NCI-H69 (cell line): ENCODE measurements around the gene ELP2.

ENCODE experiments used
- DNase-seq: peaks from one replicate; lab custom pipeline; 2025; lab: John Stamatoyannopoulos, UW

ELP2 gene

GRCh38 chr18:36126668-36127067 lies 3.0 kb upstream of the ELP2 start:
- DNase-seq = no peak

GRCh38 chr18:36127836-36128529 lies 1.7 kb upstream of the ELP2 start:
- peak; percentile 64 for DNase-seq

DNA sequence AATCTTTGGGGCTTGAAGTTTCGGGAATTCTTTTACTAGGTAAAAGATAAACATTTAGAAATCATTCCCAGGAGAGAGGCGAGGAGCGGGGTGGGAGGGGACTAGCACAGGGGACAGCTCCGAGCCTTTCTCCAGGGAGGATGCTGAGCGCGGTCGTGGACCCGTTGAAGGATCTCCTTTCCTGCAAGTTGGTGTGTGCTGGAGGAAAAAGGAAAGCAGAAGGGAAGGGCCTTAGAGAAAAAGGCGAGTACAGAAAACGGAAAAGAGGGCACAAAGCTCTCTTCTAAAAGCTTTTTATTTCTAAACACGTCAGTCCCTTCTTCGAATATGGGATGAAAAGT lies 1.2 kb upstream of the ELP2 start:
- DNase-seq = peak; percentile 73

DNA sequence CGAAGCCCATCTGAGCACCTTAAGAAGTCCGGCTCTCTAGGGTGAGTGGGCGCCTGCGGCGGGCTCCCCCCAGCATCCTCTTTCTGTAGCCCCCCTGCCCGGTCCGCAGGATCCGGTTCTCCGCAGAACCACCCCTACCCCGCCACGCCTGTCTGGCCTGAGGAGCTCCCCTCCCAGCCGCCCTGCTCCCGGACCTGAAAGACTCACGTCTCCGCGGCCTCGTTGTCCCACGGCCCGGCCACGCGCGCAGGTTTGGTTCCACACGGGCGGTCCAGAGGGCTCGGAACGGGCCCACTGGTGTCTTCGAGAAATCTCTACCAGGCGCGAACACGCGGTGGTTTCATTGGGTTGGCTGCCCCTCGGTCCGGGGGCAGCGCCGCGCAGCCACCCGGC lies 796 bp upstream of the ELP2 start:
- no peak for DNase-seq

DNA sequence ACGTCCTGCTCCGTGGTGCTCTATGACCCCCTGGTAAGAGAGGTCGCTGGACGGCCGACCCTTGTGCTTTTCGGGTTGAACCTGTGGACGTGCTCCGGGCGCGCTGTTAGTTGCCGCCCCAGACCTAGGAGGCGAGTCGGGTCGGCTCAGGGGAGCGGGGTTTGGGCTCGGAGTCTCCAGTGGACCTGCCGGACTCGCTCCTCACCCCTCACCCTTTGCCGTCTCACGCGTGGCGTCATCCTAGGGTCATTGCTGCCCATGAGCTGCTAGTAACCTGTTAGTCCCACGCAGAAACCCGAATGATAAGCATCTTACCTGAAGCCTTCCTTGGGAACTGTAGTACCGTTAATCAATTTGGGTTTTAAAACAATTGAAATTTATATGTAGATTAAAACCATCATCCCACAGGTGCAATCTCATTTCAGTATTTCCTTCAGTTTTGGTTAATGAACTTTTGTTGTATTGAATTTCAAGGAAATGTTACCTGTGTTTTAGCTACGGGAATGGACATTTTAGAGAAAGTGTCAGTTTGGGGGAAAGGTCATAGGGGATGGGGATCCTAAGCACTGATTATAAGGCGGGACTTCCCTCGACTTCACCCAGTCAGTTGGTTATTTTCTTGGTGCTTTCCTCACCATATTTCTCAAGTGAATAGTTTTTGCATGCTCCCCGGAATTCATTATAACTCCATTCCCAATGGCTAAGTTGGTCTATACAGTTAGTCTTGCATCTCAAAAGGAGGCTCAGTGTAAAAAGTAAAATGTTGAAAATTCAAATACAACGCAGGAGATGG lies 536 bp downstream of the ELP2 start:
- no peak for DNase-seq

DNA sequence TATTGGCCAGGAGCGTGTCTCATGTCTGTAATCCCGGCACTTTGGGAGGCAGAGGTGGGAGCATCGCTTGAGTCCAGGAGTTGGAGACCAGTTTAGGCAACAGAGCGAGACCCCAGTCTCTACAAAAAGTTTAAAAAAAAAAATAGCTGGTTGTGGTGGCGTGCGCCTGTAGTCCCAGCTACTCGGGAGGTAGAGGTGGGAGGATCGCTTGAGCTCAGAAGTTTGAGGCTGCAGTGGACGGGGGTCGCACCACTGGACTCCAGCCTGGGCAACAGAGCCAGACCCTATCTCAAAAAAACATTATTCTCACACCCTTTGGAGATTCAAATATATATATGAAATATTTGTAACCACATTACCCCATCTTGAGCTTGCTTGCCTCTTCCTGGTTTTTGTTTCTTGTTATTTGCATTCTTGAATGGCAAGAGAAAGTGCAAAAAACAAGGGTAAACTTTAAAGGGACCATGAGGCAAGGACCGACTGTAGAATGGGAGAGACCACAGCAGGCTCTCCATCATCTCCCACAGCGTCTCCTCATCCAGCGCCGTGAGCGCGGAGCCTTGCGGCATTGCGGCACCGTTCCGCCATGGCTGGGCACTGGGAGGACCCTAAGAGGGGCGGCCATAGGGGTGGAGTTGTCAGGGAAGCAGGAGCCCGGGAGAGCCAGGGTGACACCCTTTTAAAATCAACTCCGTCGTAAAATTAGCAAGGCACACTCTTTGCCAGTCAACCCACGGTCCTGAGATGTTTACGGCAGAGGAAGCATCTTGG lies 1.4 kb downstream of the ELP2 start:
- no peak for DNase-seq

DNA sequence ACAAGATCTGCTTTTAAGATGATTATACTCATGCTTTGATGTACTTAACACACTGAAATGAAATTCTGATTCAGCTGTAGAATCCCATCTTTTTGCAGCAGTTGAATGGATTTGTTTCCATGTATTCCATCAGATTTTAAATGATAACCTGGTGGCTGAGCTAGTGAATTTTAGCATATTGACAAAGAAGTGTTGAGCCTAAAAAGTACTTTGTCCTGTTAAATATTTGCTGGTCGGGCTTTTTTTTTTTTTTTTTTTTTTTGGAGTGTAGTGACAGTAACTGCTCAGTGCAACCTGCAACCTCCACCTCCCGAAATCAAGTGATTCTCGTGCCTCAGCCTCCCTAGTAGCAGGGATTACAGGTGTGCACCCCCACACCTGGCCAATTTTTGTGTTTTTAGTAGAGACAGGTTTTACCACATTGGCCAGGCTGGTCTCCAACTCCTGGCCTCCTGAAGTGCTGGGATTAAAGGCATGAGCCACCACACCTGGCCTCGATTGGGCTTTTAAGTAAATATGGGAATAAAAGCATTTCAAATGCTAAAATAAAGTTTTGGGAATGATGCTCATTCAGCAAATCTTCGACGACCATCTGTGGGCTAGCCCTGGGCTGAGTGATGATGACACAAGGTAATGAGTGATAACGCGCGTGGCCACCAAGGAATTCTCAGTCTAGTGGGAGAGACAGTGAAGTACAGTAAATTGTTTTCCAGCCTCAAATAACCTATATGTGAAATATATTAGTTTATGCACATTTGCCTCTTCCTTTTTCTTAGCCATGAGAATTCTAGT lies 2.2 kb downstream of the ELP2 start:
- DNase-seq = no peak

DNA sequence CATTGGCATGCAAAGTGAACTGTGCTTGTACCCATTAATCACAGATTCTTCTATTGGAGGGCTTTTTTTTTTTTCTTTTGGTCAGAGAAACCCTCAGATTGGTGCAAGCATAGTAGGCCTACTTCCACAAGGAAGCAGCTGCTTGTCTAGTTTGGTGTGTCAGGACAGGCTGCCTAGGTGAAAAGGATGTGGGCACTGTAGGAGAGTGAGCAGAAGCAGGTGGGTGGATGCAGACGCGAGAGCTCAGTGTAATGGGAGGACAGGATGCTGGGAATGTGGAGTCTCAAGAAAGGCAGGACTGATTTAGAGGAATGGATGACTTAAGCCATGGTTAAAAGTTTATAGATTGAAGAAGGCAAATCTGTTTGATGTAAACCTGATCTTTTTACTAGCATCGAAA lies 3.1 kb downstream of the ELP2 start:
- DNase-seq = no peak

- DNase-seq = no peak
These were observed 5.6 kb downstream of the ELP2 start for GRCh38 chr18:36135264-36135663.

GRCh38 chr18:36139245-36139644 lies 9.5 kb downstream of the ELP2 start:
- DNase-seq = peak; percentile 52

- DNase-seq = no peak
These were observed 11.9 kb downstream of the ELP2 start for GRCh38 chr18:36141576-36141975.

GRCh38 chr18:36142751-36143150 lies 13.1 kb downstream of the ELP2 start:
- DNase-seq = no peak

- DNase-seq = no peak
These were observed 13.7 kb downstream of the ELP2 start for GRCh38 chr18:36143391-36143790.

- no peak for DNase-seq
These were observed 20.0 kb downstream of the ELP2 start for GRCh38 chr18:36149514-36150289.

DNA sequence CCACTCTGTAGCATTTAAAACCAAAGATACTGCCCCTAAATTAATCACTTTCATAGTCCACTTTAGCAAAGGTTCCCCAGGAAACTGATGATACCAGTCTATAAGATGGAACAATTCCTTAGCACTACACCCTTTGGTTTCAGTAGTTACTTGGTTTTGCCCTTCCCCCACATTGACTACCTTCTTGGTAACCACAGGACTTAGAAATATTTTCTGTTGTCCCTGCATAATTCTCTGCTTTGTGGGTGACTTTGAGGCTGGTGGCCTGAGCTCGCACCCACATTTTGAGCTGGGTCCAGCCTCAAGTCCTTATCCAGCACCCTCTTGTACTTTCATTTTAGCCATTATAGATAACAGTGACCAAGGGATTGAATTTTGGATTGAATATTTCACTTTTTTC lies 23.1 kb downstream of the ELP2 start:
- DNase-seq = no peak

- DNase-seq = no peak
These were observed 23.5 kb downstream of the ELP2 start for GRCh38 chr18:36153203-36153602.

DNA sequence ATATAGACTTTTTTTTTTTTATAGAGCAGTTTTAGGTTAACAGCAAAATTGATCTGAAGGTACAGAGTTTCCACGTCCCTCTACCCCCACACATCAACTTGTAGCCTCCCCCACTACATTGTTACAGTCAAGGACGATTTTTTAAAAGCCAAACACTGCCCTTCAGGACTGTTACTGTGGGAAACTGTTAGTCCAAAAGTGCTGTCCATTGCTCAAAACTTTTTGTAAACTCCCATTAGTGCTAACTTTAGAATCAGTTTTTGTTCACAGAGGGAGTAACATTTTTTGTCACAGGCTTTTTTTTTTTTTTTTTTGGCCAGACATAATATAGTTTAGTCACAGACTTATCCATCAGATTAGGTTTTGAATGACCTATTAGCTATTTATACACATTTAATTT lies 24.1 kb downstream of the ELP2 start:
- DNase-seq = no peak

DNA sequence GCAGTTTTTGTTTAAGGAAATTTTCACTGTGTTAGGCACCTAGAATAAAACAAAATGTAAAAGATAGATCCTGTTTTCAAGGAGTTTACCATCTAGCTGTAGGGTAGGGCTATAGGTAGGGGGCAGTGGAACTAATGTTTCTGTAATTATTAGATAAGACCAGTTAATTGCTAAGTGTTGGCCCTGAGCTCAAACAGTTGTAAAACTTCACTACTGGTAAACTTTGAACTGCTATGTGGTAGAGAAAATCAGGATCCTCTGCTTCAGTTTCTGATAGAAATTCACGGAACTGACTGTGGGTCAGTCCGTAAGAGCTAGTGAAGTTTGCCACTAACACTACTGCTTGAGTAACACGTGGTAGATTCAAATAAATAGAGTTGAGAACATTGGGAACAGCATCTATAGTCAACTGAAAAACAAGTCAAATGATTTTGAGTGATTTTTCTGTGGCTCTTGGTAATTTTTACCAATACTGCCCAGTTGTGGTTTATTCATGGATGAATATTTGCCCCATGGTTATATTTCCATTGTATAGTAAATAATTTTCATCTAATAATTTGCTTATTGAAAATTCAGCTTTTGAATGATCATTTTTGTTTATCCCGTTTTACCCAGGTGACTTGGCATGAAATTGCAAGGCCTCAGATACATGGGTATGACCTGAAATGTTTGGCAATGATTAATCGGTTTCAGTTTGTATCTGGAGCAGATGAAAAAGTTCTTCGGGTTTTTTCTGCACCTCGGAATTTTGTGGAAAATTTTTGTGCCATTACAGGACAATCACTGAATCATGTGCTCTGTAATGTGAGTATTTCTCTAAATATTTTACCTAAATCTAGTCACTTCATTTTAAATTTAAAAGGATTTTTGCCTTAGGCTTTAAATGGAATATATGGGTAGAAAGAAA lies 26.4 kb downstream of the ELP2 start:
- DNase-seq = no peak

DNA sequence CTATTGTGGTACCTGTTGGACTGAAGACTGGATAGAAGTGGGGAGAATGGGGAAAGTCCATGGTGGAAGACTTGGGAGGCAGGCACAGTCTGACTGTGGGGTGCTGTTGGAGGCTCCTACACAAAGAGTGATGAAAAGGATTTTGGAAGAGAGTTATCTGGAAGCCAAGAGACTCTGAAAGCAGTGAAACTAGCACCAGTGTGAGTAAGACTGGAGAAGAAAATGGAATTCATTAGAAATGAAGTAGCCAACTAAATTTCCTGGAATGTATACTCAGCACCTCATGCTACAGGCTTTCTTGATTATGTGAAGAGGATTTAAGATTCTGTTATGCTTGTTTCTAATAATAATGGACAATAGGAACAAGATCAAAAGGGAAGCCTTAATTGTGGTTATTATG lies 27.7 kb downstream of the ELP2 start:
- no peak for DNase-seq

GRCh38 chr18:36158266-36158867 lies 28.7 kb downstream of the ELP2 start:
- no peak for DNase-seq
